ENCODE measurements around the gene LIX1L. TPM values are rescaled to one million over a fixed set of nuclear protein-coding genes. Genes with fewer than 3 reads are reported as not detected.

Gene LIX1L
- polyA plus RNA-seq, 2 of the 4 experiments (the other 2 are of a cell fraction), result 10.5 to 35.8 TPM

DNA sequence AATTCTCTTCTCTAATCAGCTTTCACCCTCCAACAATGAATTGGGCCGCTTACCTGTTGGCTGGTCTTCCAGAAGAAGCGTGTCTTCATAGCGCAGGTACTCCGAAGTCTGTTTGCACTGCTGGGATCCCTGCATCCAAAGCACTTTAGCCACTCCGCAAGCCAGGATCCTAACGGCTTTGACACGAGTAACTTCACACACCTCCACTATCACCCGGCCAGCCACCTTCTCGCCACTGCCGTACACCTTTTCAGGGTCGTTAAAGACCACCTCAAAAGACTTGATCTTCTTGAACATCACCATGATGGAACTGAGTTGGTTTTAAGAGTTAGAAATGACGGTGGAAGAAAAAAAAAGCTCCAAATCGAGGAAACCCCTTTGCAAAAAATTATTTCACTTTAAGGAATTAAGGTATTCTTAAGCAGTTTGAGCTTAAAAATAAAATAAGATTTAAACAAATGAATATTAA lies 38.2 kb upstream of the LIX1L start:
- ChIA-PET CTCF (interaction anchor here (2.3 to 24.2 kb wide), 3 partner anchors 16 to 151 kb away, joined by 7 to 566 read pairs (median 148); partner anchors contain the start of genes HJV and NUDT17), POLR2A (interaction anchor here (0.6 kb wide), 1 partner anchor 9 kb away, joined by 3 read pairs; no protein-coding TSS in a partner anchor)
- DNase-seq (ENCODE audit: low read depth in 1 of 2, low spot score in 1 of 2) (no peak), FAIRE-seq (no peak), ATAC-seq (no peak)
- Histone ChIP-seq H3K27ac (no peak overlapping the region; a peak in 1 of 6 replicates), H3K9me3 (no peaks in the 10 kb centered on the region), H3K4me1 (peaks cover 7% of the 10 kb centered on the region; the same call in 1 of the 3 replicates), H3K4me2 (peak overlapping the region; percentile 83), H3K4me3 (peak overlapping the region; percentile 42)
- TF ChIP-seq KDM1A (IDR thresholded peaks at IDR 0.05; ENCODE audit: low read depth) (no peak), JUNB (IDR thresholded peaks at IDR 0.05) (no peak), KDM5A (IDR thresholded peaks at IDR 0.05) (no peak), RCOR1 (IDR thresholded peaks at IDR 0.05; ENCODE audit: low read depth, low read length) (no peak), ZSCAN20 (CRISPR knock-in tag; IDR thresholded peaks at IDR 0.05) (no peak), CEBPB (IDR thresholded peaks at IDR 0.05) (no peak), HDAC2 (IDR thresholded peaks at IDR 0.05) (no peak), CBX8 (IDR thresholded peaks at IDR 0.05) (no peak), RARB (CRISPR knock-in tag; IDR thresholded peaks at IDR 0.05) (no peak), MYC (IDR thresholded peaks at IDR 0.05; ENCODE audit: borderline replicate concordance, low read length) (no peak), ESRRA (IDR thresholded peaks at IDR 0.05; ENCODE audit: borderline replicate concordance, low read length) (no peak), FOXS1 (CRISPR knock-in tag; IDR thresholded peaks at IDR 0.05) (no peak), HOXB13 (CRISPR knock-in tag; IDR thresholded peaks at IDR 0.05; ENCODE audit: low read depth) (no peak), CHD2 (IDR thresholded peaks at IDR 0.05; ENCODE audit: low read length, partially characterized antibody) (no peak), FOSL2 (IDR thresholded peaks at IDR 0.05) (no peak), FOSL2 (CRISPR knock-in tag; IDR thresholded peaks at IDR 0.05) (no peak)
- TF ChIP-seq, protein P1, sequence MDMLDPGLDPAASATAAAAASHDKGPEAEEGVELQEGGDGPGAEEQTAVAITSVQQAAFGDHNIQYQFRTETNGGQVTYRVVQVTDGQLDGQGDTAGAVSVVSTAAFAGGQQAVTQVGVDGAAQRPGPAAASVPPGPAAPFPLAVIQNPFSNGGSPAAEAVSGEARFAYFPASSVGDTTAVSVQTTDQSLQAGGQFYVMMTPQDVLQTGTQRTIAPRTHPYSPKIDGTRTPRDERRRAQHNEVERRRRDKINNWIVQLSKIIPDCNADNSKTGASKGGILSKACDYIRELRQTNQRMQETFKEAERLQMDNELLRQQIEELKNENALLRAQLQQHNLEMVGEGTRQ (IDR thresholded peaks at IDR 0.05), result no peak
- TF ChIP-seq, protein P2, sequence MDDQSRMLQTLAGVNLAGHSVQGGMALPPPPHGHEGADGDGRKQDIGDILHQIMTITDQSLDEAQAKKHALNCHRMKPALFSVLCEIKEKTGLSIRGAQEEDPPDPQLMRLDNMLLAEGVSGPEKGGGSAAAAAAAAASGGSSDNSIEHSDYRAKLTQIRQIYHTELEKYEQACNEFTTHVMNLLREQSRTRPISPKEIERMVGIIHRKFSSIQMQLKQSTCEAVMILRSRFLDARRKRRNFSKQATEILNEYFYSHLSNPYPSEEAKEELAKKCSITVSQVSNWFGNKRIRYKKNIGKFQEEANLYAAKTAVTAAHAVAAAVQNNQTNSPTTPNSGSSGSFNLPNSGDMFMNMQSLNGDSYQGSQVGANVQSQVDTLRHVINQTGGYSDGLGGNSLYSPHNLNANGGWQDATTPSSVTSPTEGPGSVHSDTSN (IDR thresholded peaks at IDR 0.05), result no peak
- TF ChIP-seq, protein P3, sequence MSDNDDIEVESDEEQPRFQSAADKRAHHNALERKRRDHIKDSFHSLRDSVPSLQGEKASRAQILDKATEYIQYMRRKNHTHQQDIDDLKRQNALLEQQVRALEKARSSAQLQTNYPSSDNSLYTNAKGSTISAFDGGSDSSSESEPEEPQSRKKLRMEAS (IDR thresholded peaks at IDR 0.05), result no peak
- TF ChIP-seq, protein P4, sequence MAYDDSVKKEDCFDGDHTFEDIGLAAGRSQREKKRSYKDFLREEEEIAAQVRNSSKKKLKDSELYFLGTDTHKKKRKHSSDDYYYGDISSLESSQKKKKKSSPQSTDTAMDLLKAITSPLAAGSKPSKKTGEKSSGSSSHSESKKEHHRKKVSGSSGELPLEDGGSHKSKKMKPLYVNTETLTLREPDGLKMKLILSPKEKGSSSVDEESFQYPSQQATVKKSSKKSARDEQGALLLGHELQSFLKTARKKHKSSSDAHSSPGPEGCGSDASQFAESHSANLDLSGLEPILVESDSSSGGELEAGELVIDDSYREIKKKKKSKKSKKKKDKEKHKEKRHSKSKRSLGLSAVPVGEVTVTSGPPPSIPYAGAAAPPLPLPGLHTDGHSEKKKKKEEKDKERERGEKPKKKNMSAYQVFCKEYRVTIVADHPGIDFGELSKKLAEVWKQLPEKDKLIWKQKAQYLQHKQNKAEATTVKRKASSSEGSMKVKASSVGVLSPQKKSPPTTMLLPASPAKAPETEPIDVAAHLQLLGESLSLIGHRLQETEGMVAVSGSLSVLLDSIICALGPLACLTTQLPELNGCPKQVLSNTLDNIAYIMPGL (CRISPR knock-in tag; IDR thresholded peaks at IDR 0.05; ENCODE audit: borderline replicate concordance), result no peak
- TF ChIP-seq, protein P5, sequence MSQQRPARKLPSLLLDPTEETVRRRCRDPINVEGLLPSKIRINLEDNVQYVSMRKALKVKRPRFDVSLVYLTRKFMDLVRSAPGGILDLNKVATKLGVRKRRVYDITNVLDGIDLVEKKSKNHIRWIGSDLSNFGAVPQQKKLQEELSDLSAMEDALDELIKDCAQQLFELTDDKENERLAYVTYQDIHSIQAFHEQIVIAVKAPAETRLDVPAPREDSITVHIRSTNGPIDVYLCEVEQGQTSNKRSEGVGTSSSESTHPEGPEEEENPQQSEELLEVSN (IDR thresholded peaks at IDR 0.05; ENCODE audit: borderline replicate concordance, low read depth), result no peak
- 26% methylated on average over 13 of the region's 13 CpGs for WGBS (ENCODE audit: missing lambda C conversion rate)

DNA sequence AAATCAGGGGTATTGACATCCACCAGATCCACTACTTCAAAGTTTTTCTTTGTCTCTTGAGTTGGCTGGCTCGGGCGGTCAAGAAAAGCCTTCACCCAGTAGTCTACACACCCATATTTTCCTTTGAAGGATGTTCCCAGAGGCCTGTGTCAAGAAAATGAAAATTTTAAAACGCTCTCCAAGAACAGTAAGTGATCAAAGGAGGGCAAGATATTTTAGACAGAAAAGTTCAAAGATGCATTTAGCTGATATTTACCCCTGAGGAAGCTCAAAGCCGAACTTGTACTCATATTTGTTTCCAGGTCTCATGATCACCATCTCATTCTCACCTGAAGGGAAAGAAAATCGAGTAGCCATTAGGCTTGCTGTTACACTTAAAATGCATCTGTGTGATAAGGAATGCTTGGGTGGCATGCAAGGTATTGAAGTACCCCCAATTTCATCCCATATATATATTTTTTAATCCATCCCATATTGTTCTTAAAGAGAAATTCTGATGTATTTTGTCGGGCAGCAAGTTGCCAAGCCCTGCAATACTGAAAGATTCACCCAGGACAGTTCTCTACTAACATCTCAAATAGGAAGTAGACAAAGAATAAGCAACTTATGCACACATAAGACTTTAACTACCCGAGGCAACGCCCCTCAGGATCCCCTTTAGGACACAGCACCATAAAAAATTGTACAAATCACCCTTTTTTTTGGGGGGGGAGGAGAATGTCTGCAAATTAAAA lies 37.5 kb upstream of the LIX1L start:
- POLR2A ChIA-PET, result no interaction called here
- no peak for FAIRE-seq
- TF ChIP-seq MAFK (IDR thresholded peaks at IDR 0.05; ENCODE audit: partially characterized antibody), result no peak
- TF ChIP-seq, protein P6, sequence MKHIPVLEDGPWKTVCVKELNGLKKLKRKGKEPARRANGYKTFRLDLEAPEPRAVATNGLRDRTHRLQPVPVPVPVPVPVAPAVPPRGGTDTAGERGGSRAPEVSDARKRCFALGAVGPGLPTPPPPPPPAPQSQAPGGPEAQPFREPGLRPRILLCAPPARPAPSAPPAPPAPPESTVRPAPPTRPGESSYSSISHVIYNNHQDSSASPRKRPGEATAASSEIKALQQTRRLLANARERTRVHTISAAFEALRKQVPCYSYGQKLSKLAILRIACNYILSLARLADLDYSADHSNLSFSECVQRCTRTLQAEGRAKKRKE (CRISPR knock-in tag; IDR thresholded peaks at IDR 0.05; ENCODE audit: low read depth), result no peak
- no peak for TF ChIP-seq MYC (IDR thresholded peaks at IDR 0.05; ENCODE audit: borderline replicate concordance, low read length)
- TF ChIP-seq CBX2 (IDR thresholded peaks at IDR 0.05; ENCODE audit: borderline replicate concordance, low read depth), result no peak
- TF ChIP-seq ZC3H11A (IDR thresholded peaks at IDR 0.05), result no peak
- no peak for TF ChIP-seq NFE2L2 (conservative IDR thresholded peaks at IDR 0.05; ENCODE audit: low read length)
- no peak for TF ChIP-seq FOSL2 (IDR thresholded peaks at IDR 0.05)
- no peak for TF ChIP-seq FOSL2 (CRISPR knock-in tag; IDR thresholded peaks at IDR 0.05)
- TF ChIP-seq HDAC2 (IDR thresholded peaks at IDR 0.05), result no peak
- TF ChIP-seq, protein P7, sequence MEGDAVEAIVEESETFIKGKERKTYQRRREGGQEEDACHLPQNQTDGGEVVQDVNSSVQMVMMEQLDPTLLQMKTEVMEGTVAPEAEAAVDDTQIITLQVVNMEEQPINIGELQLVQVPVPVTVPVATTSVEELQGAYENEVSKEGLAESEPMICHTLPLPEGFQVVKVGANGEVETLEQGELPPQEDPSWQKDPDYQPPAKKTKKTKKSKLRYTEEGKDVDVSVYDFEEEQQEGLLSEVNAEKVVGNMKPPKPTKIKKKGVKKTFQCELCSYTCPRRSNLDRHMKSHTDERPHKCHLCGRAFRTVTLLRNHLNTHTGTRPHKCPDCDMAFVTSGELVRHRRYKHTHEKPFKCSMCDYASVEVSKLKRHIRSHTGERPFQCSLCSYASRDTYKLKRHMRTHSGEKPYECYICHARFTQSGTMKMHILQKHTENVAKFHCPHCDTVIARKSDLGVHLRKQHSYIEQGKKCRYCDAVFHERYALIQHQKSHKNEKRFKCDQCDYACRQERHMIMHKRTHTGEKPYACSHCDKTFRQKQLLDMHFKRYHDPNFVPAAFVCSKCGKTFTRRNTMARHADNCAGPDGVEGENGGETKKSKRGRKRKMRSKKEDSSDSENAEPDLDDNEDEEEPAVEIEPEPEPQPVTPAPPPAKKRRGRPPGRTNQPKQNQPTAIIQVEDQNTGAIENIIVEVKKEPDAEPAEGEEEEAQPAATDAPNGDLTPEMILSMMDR (IDR thresholded peaks at IDR 0.05), result no peak
- Histone ChIP-seq H3K9me3 (no peaks in the 10 kb centered on the region), H3K4me3 (no peak overlapping the region), H3K27ac (no peak overlapping the region), H3K4me2 (no peak overlapping the region; the same call in 2 of the 3 replicates), H3K4me1 (peaks cover 7% of the 10 kb centered on the region; the same call in 1 of the 3 replicates)
- CTCF ChIA-PET, result interaction anchor here (1.0 to 24.2 kb wide), 4 partner anchors 16 to 150 kb away, joined by 3 to 566 read pairs (median 78); partner anchors contain the start of genes HJV and NUDT17
- ATAC-seq, result no peak
- no peak for DNase-seq (ENCODE audit: low read depth in 1 of 2, low spot score in 1 of 2)
- 45% methylated on average over 8 of the region's 8 CpGs for WGBS (ENCODE audit: missing lambda C conversion rate)

All from A549 (cell line).